ENCODE results near the gene DNALI1. TPM values are rescaled to one million over a fixed set of nuclear protein-coding genes. Genes with fewer than 3 reads are reported as not detected.
A peak's percentile ranks its signal among the peaks of the same experiment; 100 is the strongest.

Gene DNALI1
- total RNA-seq, 1 experiment from 2014 or later: not detected

- ChIA-PET POLR2A (interaction anchor here (0.5 to 2.3 kb wide), 22 partner anchors 9 to 1467 kb away, joined by 3 to 28 read pairs (median 4); partner anchors contain the start of genes CDCA8 and MEAF6), CTCF (interaction anchor here (0.6 to 15.7 kb wide), 5 partner anchors 9 to 382 kb away, joined by 3 to 271 read pairs (median 3); a partner anchor contains a TSS)
- TF ChIP-seq, protein P1, sequence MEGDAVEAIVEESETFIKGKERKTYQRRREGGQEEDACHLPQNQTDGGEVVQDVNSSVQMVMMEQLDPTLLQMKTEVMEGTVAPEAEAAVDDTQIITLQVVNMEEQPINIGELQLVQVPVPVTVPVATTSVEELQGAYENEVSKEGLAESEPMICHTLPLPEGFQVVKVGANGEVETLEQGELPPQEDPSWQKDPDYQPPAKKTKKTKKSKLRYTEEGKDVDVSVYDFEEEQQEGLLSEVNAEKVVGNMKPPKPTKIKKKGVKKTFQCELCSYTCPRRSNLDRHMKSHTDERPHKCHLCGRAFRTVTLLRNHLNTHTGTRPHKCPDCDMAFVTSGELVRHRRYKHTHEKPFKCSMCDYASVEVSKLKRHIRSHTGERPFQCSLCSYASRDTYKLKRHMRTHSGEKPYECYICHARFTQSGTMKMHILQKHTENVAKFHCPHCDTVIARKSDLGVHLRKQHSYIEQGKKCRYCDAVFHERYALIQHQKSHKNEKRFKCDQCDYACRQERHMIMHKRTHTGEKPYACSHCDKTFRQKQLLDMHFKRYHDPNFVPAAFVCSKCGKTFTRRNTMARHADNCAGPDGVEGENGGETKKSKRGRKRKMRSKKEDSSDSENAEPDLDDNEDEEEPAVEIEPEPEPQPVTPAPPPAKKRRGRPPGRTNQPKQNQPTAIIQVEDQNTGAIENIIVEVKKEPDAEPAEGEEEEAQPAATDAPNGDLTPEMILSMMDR (IDR thresholded peaks at IDR 0.05; ENCODE audit: unreplicated experiment): no peak
- peak within 1 kb of the TSS; percentile 100 for H3K27ac Mint-ChIP-seq (ENCODE audit: low read depth, unreplicated experiment)
- peak; percentile 94 for DNase-seq (ENCODE audit: unreplicated experiment)
- H3K9me3 Mint-ChIP-seq (ENCODE audit: unreplicated experiment): no peaks in the 10 kb centered on the region
- BruUV-seq (replicated peaks): TSS peak; percentile 60
- H3K4me1 Mint-ChIP-seq (ENCODE audit: insufficient read depth, unreplicated experiment): no peaks in the 10 kb centered on the region
- H3K4me3 Mint-ChIP-seq (ENCODE audit: unreplicated experiment): peak within 1 kb of the TSS; percentile 100
- no peaks in the 10 kb centered on the region for H3K27me3 Mint-ChIP-seq (ENCODE audit: insufficient read depth, unreplicated experiment)
- peaks cover 24% of the 10 kb centered on the region for H3K36me3 Mint-ChIP-seq (ENCODE audit: insufficient read depth, unreplicated experiment)
- intact Hi-C loops (cut with micrococcal nuclease): loop anchor here (10.0 kb wide), 1 partner anchor 121 kb away; the partner anchor contains the start of gene ZC3H12A
Measured at GRCh38 chr1:37595440-37596181, 38.9 kb downstream of the DNALI1 start, which contains the start of gene GNL2. TSS of gene GNL2 (minus strand) at chr1:37595937. CDS start at chr1:37595822, 115 bp downstream.

DNA sequence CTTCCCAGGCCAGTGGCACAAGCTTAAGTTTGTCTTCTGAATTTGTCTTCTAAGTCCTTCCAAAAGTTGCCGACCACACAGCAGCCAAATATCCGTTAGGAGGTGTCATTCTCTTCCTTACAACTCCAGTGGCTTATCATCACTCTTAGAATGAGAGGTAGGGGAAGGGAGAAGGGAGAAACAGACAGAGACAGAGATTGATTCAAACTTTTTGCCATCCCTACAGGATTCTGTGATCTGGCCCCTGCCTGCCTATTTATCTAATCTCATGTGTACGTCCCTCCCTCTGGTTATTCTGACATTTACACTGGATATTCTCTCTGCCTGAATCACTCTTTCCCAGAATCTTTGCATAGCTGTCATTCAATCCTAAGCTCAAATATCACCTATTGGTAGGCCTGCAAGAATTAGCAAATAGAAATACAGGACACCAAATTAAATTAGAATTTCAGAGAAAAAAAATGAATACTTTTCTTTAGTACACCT is 39.5 kb downstream of the DNALI1 start:
- no peak for DNase-seq (ENCODE audit: unreplicated experiment)
- no peaks in the 10 kb centered on the region for H3K9me3 Mint-ChIP-seq (ENCODE audit: unreplicated experiment)
- CTCF ChIA-PET: interaction anchor here (0.6 to 15.7 kb wide), 5 partner anchors 10 to 381 kb away, joined by 3 to 271 read pairs (median 3); a partner anchor contains a TSS
- no peaks in the 10 kb centered on the region for H3K4me1 Mint-ChIP-seq (ENCODE audit: insufficient read depth, unreplicated experiment)
- H3K36me3 Mint-ChIP-seq (ENCODE audit: insufficient read depth, unreplicated experiment): peaks cover 18% of the 10 kb centered on the region
- BruUV-seq (replicated peaks): TSS peak; percentile 90
- intact Hi-C loops (cut with micrococcal nuclease): loop anchor here (10.0 kb wide), 1 partner anchor 121 kb away; the partner anchor contains the start of gene ZC3H12A
- no peaks in the 10 kb centered on the region for H3K27me3 Mint-ChIP-seq (ENCODE audit: insufficient read depth, unreplicated experiment)
- POLR2A ChIA-PET: interaction anchor here (0.5 to 2.3 kb wide), 19 partner anchors 13 to 1468 kb away, joined by 3 to 28 read pairs (median 4); partner anchors contain the start of genes CDCA8 and MEAF6
- H3K27ac Mint-ChIP-seq (ENCODE audit: low read depth, unreplicated experiment): peak overlapping the region; percentile 100
- H3K4me3 Mint-ChIP-seq (ENCODE audit: unreplicated experiment): peak overlapping the region; percentile 100
- TF ChIP-seq, protein P1 (IDR thresholded peaks at IDR 0.05; ENCODE audit: unreplicated experiment): no peak

DNA sequence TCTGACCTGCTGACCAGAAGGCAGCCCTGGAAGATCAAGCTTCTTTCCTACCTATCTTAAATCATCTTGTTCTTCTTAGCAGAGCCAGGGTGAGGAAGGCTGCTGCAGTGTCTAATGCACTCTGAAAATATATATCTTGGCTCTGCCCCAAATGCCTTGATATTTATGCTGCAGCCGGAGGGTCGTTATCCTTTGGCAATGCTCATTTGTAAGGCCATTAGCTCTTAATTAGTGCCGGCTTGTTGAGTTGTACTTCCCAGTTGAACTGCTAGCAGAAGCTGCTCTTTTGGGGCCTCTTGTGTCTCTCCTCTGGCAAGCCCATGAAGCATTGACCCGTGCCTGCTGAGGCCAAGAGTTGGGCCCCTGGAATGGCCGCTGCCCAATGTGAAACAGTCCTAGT is 43.2 kb downstream of the DNALI1 start:
- no peaks in the 10 kb centered on the region for H3K9me3 Mint-ChIP-seq (ENCODE audit: unreplicated experiment)
- H3K4me3 Mint-ChIP-seq (ENCODE audit: unreplicated experiment): no peak overlapping the region
- TF ChIP-seq, protein P1 (IDR thresholded peaks at IDR 0.05; ENCODE audit: unreplicated experiment): no peak
- no peak for DNase-seq (ENCODE audit: unreplicated experiment)
- no peak overlapping the region for H3K27ac Mint-ChIP-seq (ENCODE audit: low read depth, unreplicated experiment)
- ChIA-PET CTCF (interaction anchor here (1.3 to 15.7 kb wide), 2 partner anchors 8 to 85 kb away, joined by 4 to 271 read pairs; a partner anchor contains a TSS), POLR2A (no interaction called here)
- H3K27me3 Mint-ChIP-seq (ENCODE audit: insufficient read depth, unreplicated experiment): no peaks in the 10 kb centered on the region
- no TSS peak for BruUV-seq (replicated peaks)
- no peaks in the 10 kb centered on the region for H3K4me1 Mint-ChIP-seq (ENCODE audit: insufficient read depth, unreplicated experiment)
- intact Hi-C loops (cut with micrococcal nuclease): loop anchor here (10.0 kb wide), 2 partner anchors 125 to 1225 kb away; partner anchors contain the start of gene ZC3H12A
- peaks cover 5% of the 10 kb centered on the region for H3K36me3 Mint-ChIP-seq (ENCODE audit: insufficient read depth, unreplicated experiment)

DNA sequence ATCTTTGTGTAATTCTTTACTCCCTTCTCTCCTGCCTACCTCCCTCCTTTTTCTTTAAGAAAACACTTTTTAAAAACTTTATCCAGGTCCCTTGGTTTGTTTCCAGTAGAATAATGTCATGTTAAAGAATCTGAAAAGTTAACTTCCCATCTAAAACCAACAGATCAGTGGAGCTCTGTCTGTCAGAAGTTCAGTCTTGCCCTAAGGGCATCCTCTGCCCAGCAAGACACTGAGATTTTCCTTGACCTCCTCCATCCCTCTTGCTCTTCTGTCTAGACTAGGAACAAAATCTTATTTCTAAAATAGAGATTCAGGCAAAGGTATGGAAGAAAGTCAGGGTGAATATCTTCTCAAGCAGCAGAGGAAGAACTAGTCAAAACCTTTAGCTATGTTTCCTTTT is 44.7 kb downstream of the DNALI1 start:
- Mint-ChIP-seq H3K4me3 (ENCODE audit: unreplicated experiment) (no peak overlapping the region), H3K4me1 (ENCODE audit: insufficient read depth, unreplicated experiment) (no peaks in the 10 kb centered on the region), H3K9me3 (ENCODE audit: unreplicated experiment) (no peaks in the 10 kb centered on the region), H3K27me3 (ENCODE audit: insufficient read depth, unreplicated experiment) (no peaks in the 10 kb centered on the region), H3K27ac (ENCODE audit: low read depth, unreplicated experiment) (no peak overlapping the region), H3K36me3 (ENCODE audit: insufficient read depth, unreplicated experiment) (peaks cover 5% of the 10 kb centered on the region)
- POLR2A ChIA-PET: no interaction called here
- no peak for DNase-seq (ENCODE audit: unreplicated experiment)
- TF ChIP-seq, protein P1 (IDR thresholded peaks at IDR 0.05; ENCODE audit: unreplicated experiment): no peak
- CTCF ChIA-PET: interaction anchor here (0.7 to 15.7 kb wide), 5 partner anchors 20 to 992 kb away, joined by 3 to 271 read pairs (median 6); a partner anchor contains a TSS
- intact Hi-C loops (cut with micrococcal nuclease): loop anchor here (10.0 kb wide), 1 partner anchor 1223 kb away; no protein-coding TSS in a partner anchor
- BruUV-seq (replicated peaks): no TSS peak

Measured in MCF 10A (cell line).